ENCODE results near the gene CALR3.

GRCh38 chr19:16521715-16522289, 25.8 kb upstream of the CALR3 start:
- TF ChIP-seq TCF12 (IDR thresholded peaks at IDR 0.05; ENCODE audit: low read depth, low read length) (no peak), CTCF (IDR thresholded peaks at IDR 0.05 in 2 of 3, conservative IDR thresholded peaks at IDR 0.05 in 1 of 3; ENCODE audit: control insufficient read depth in 2 of 3, extremely low read depth in 1 of 3, insufficient read depth in 1 of 3, low read depth in 3 of 3, low read length in 3 of 3) (no peak), RELB (IDR thresholded peaks at IDR 0.05; ENCODE audit: low read depth) (no peak), BCL11A (IDR thresholded peaks at IDR 0.05; ENCODE audit: low read depth, low read length) (no peak), TARDBP (IDR thresholded peaks at IDR 0.05; ENCODE audit: borderline replicate concordance) (no peak), GABPA (IDR thresholded peaks at IDR 0.05; ENCODE audit: low read depth) (no peak), EP300 (IDR thresholded peaks at IDR 0.05; ENCODE audit: borderline replicate concordance in 1 of 2, control insufficient read depth in 1 of 2, low read depth in 2 of 2, low read length in 2 of 2) (no peak), NFXL1 (IDR thresholded peaks at IDR 0.05; ENCODE audit: borderline replicate concordance) (no peak), MYC (IDR thresholded peaks at IDR 0.05; ENCODE audit: insufficient read depth, insufficient read length, insufficient replicate concordance, low read length, severe bottlenecking) (no peak), CEBPB (IDR thresholded peaks at IDR 0.05; ENCODE audit: borderline replicate concordance in 1 of 2, low read depth in 2 of 2, low read length in 2 of 2) (no peak), REST (IDR thresholded peaks at IDR 0.05; ENCODE audit: low read depth, low read length) (no peak)

Measured in GM12878 (cell line).